ENCODE results near the gene DEPDC5.

DEPDC5 gene

GRCh38 chr22:31905356-31905755 lies 151.5 kb downstream of the DEPDC5 start:
- TF ChIP-seq POLR2A (IDR thresholded peaks at IDR 0.05; ENCODE audit: low read depth, low read length) (no peak), POLR2AphosphoS5 (IDR thresholded peaks at IDR 0.05; ENCODE audit: low read depth, low read length) (no peak), TAF1 (IDR thresholded peaks at IDR 0.05; ENCODE audit: borderline replicate concordance, low read depth, low read length) (no peak)
- no peak for FAIRE-seq
- DNase-seq (ENCODE audit: insufficient read length) = no peak

- DNase-seq (ENCODE audit: insufficient read length) (no peak), FAIRE-seq (no peak)
- TF ChIP-seq POLR2A (IDR thresholded peaks at IDR 0.05; ENCODE audit: low read depth, low read length) = no peak
- TF ChIP-seq TAF1 (IDR thresholded peaks at IDR 0.05; ENCODE audit: borderline replicate concordance, low read depth, low read length) = no peak
- TF ChIP-seq POLR2AphosphoS5 (IDR thresholded peaks at IDR 0.05; ENCODE audit: low read depth, low read length) = no peak
These were observed 152.3 kb downstream of the DEPDC5 start for GRCh38 chr22:31906086-31906485.

GRCh38 chr22:31906569-31906968 lies 152.8 kb downstream of the DEPDC5 start:
- TF ChIP-seq TAF1 (IDR thresholded peaks at IDR 0.05; ENCODE audit: borderline replicate concordance, low read depth, low read length) (no peak), POLR2A (IDR thresholded peaks at IDR 0.05; ENCODE audit: low read depth, low read length) (no peak), POLR2AphosphoS5 (IDR thresholded peaks at IDR 0.05; ENCODE audit: low read depth, low read length) (no peak)
- no peak for DNase-seq (ENCODE audit: insufficient read length)
- no peak for FAIRE-seq

- TF ChIP-seq TAF1 (IDR thresholded peaks at IDR 0.05; ENCODE audit: borderline replicate concordance, low read depth, low read length) (no peak), POLR2A (IDR thresholded peaks at IDR 0.05; ENCODE audit: low read depth, low read length) (no peak), POLR2AphosphoS5 (IDR thresholded peaks at IDR 0.05; ENCODE audit: low read depth, low read length) (no peak)
- no peak for FAIRE-seq
- no peak for DNase-seq (ENCODE audit: insufficient read length)
These were observed 156.2 kb downstream of the DEPDC5 start for GRCh38 chr22:31909977-31910376.

GRCh38 chr22:31911565-31912406 lies 158.0 kb downstream of the DEPDC5 start:
- no peak for TF ChIP-seq TAF1 (IDR thresholded peaks at IDR 0.05; ENCODE audit: borderline replicate concordance, low read depth, low read length)
- no peak for TF ChIP-seq POLR2AphosphoS5 (IDR thresholded peaks at IDR 0.05; ENCODE audit: low read depth, low read length)
- TF ChIP-seq POLR2A (IDR thresholded peaks at IDR 0.05; ENCODE audit: low read depth, low read length) = no peak
- no peak for FAIRE-seq
- DNase-seq (ENCODE audit: insufficient read length) = no peak

DNA sequence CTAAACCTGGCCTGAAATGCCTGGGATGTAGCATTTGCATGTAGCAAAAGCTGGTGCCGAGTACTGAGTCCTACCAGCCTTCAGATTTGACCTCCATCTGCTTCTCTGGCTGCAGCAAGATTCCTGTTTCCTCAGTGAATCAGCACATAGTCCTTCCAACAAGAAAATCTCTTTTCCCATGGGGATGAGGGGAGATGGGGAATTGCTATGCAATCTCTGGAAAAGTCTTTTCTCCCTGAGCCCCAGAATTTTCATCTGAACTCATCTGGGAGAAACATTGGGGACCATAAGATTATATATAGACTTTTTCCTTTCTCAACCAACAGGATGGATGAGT lies 158.6 kb downstream of the DEPDC5 start:
- FAIRE-seq (no peak), DNase-seq (ENCODE audit: insufficient read length) (no peak)
- TF ChIP-seq POLR2AphosphoS5 (IDR thresholded peaks at IDR 0.05; ENCODE audit: low read depth, low read length) = no peak
- no peak for TF ChIP-seq POLR2A (IDR thresholded peaks at IDR 0.05; ENCODE audit: low read depth, low read length)
- TF ChIP-seq TAF1 (IDR thresholded peaks at IDR 0.05; ENCODE audit: borderline replicate concordance, low read depth, low read length) = no peak

GRCh38 chr22:31915586-31915985 lies 161.8 kb downstream of the DEPDC5 start:
- DNase-seq (ENCODE audit: insufficient read length) = no peak
- TF ChIP-seq TAF1 (IDR thresholded peaks at IDR 0.05; ENCODE audit: borderline replicate concordance, low read depth, low read length) (no peak), POLR2AphosphoS5 (IDR thresholded peaks at IDR 0.05; ENCODE audit: low read depth, low read length) (no peak), POLR2A (IDR thresholded peaks at IDR 0.05; ENCODE audit: low read depth, low read length) (no peak)
- no peak for FAIRE-seq

- FAIRE-seq (peak; percentile 67), DNase-seq (ENCODE audit: insufficient read length) (peak; percentile 43)
- TF ChIP-seq POLR2AphosphoS5 (IDR thresholded peaks at IDR 0.05; ENCODE audit: low read depth, low read length) (no peak), POLR2A (IDR thresholded peaks at IDR 0.05; ENCODE audit: low read depth, low read length) (no peak), TAF1 (IDR thresholded peaks at IDR 0.05; ENCODE audit: borderline replicate concordance, low read depth, low read length) (no peak)
These were observed 163.6 kb downstream of the DEPDC5 start for GRCh38 chr22:31917227-31917921.

DNA sequence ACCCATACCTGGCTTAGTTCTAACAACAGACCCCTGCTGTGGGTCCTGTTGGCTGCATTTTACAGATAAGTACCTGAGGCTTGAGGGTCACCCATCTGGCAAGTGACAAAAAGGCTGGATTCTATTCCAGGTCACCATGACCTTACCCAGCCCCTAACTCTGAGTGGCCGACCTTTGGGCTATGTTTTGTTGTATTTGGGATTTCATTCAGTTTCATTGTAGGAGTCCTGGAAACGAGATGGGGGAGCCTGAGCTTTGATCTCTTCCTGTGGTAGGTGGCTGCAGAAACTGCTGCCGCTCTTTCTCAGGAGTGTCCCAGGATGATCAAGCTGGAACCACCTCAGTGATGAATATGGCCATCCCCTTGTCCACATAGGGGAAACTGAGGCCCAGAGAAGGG lies 165.9 kb downstream of the DEPDC5 start:
- DNase-seq (ENCODE audit: insufficient read length) (no peak), FAIRE-seq (no peak)
- TF ChIP-seq POLR2A (IDR thresholded peaks at IDR 0.05; ENCODE audit: low read depth, low read length) = no peak

- TF ChIP-seq POLR2A (IDR thresholded peaks at IDR 0.05; ENCODE audit: low read depth, low read length) = no peak
- no peak for TF ChIP-seq POLR2AphosphoS5 (IDR thresholded peaks at IDR 0.05; ENCODE audit: low read depth, low read length)
- no peak for TF ChIP-seq TAF1 (IDR thresholded peaks at IDR 0.05; ENCODE audit: borderline replicate concordance, low read depth, low read length)
- no peak for DNase-seq (ENCODE audit: insufficient read length)
- FAIRE-seq = no peak
These were observed 166.5 kb downstream of the DEPDC5 start for GRCh38 chr22:31920306-31920705.

GRCh38 chr22:31921106-31921505 lies 167.3 kb downstream of the DEPDC5 start:
- TF ChIP-seq POLR2A (IDR thresholded peaks at IDR 0.05; ENCODE audit: low read depth, low read length) (no peak), TAF1 (IDR thresholded peaks at IDR 0.05; ENCODE audit: borderline replicate concordance, low read depth, low read length) (no peak), POLR2AphosphoS5 (IDR thresholded peaks at IDR 0.05; ENCODE audit: low read depth, low read length) (no peak)
- FAIRE-seq (no peak), DNase-seq (ENCODE audit: insufficient read length) (no peak)

DNA sequence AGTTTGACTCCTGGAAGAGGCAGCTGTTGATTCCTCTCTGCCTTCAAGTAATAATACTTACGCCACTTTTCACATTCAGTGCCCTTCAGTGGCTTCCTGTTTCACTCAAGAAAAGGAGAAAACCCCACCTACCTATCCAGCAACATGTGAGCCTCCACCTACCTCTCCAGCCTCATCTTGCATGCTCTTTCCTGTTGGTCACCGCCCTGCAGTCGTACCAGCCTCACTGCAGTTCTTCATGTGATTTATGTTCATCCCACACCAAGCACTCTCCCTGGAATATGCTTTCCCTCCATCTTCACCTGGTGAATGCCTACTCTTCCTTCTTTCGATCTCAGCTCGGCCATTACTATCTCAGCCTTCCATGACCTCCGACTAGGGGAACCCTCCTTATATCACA lies 168.7 kb downstream of the DEPDC5 start:
- TF ChIP-seq POLR2AphosphoS5 (IDR thresholded peaks at IDR 0.05; ENCODE audit: low read depth, low read length) (no peak), POLR2A (IDR thresholded peaks at IDR 0.05; ENCODE audit: low read depth, low read length) (no peak), TAF1 (IDR thresholded peaks at IDR 0.05; ENCODE audit: borderline replicate concordance, low read depth, low read length) (no peak)
- FAIRE-seq (no peak), DNase-seq (ENCODE audit: insufficient read length) (no peak)
